K562 (cell line): ENCODE data around the gene GALNS. TPM values are rescaled to one million over a fixed set of nuclear protein-coding genes. Genes with fewer than 3 reads are reported as not detected.
A peak's percentile ranks its signal among the peaks of the same experiment; 100 is the strongest.

Source experiments
- CCNT2 ChIP-seq: IDR thresholded peaks from 2 replicates; pipeline ENCODE4 v1.6.1; 2011; ENCODE audit warnings: borderline replicate concordance, low read depth, mild to moderate bottlenecking, moderate library complexity, mixed read lengths, low read length; ENCODE audit not compliant: insufficient read length; ENCODE audit errors: extremely low read depth
- CGGBP1 ChIP-seq: fragments of 250-450 bp; sonication (Bioruptor Pico); IDR thresholded peaks from 2 replicates; pipeline ENCODE4 v1.9.0; 2021; ENCODE audit warnings: mild to moderate bottlenecking
- CHD1 ChIP-seq: fragments of 200-600 bp; sonication (generic); IDR thresholded peaks from one replicate; pipeline ENCODE4 v1.6.1; 2012; ENCODE audit warnings: mild to moderate bottlenecking, moderate library complexity, low read length, inconsistent platforms
- CTCFL ChIP-seq: IDR thresholded peaks from 2 replicates; pipeline ENCODE4 v1.6.1; 2011; ENCODE audit warnings: borderline replicate concordance, low read depth, mild to moderate bottlenecking, moderate library complexity, low read length; ENCODE audit not compliant: insufficient read depth, poor library complexity, severe bottlenecking
- GTF2E2 ChIP-seq: fragments of 200-800 bp; sonication (Bioruptor generic); IDR thresholded peaks from 2 replicates; pipeline ENCODE4 v1.6.1; 2016; ENCODE audit warnings: missing genetic modification characterization, missing compliant biosample characterization
- HDAC1 ChIP-seq, 2 experiments: fragments of 450-650 bp; IDR thresholded peaks; 2 replicates each; pipeline ENCODE4 v1.6.1; 2016 to 2017; ENCODE audit warnings: inconsistent platforms in 1 of 2, mild to moderate bottlenecking in 1 of 2, moderate library complexity in 1 of 2
- HDAC2 ChIP-seq: fragments of 450-650 bp; IDR thresholded peaks from 2 replicates; pipeline ENCODE4 v1.6.1; 2016; ENCODE audit warnings: mild to moderate bottlenecking
- KLF1 ChIP-seq: fragments of 450-650 bp; IDR thresholded peaks from 2 replicates; pipeline ENCODE4 v1.6.1; 2016; ENCODE audit warnings: missing genetic modification characterization, missing compliant biosample characterization
- KLF6 ChIP-seq: fragments of 250-450 bp; sonication (Bioruptor Pico); IDR thresholded peaks from 2 replicates; pipeline ENCODE4 v1.4.0; 2020; ENCODE audit warnings: mild to moderate bottlenecking, moderate library complexity, borderline replicate concordance
- PRDM10 ChIP-seq: fragments of 450-650 bp; IDR thresholded peaks from 2 replicates; pipeline ENCODE4 v1.6.1; 2018; ENCODE audit not compliant: partially characterized antibody
- RUNX1 ChIP-seq: sonication (generic); IDR thresholded peaks from 2 replicates; pipeline ENCODE4 v1.6.1; 2016; ENCODE audit warnings: antibody characterized with exemption, low read depth
- SLC30A9 ChIP-seq: fragments of 250-450 bp; sonication (Bioruptor Pico); IDR thresholded peaks from 2 replicates; pipeline ENCODE4 v1.8.0; 2022; ENCODE audit warnings: mild to moderate bottlenecking, moderate library complexity
- SMARCC2 ChIP-seq: fragments of 450-650 bp; IDR thresholded peaks from 2 replicates; pipeline ENCODE4 v1.6.1; 2017; ENCODE audit warnings: antibody characterized with exemption, moderate library complexity, mild to moderate bottlenecking, low read depth
- TCFL5 ChIP-seq: fragments of 250-450 bp; sonication (Bioruptor Pico); conservative IDR thresholded peaks from 2 replicates; pipeline ENCODE4 v1.6.1; 2021; ENCODE audit warnings: mild to moderate bottlenecking, moderate library complexity, matching md5 sums
- TEAD2 ChIP-seq: fragments of 450-650 bp; IDR thresholded peaks from 2 replicates; pipeline ENCODE4 v1.6.1; 2016; ENCODE audit warnings: missing genetic modification characterization, control low read depth, missing compliant biosample characterization
- ZFP36 ChIP-seq: fragments of 150-350 bp; IDR thresholded peaks from 2 replicates; pipeline ENCODE4 v1.6.1; 2018; ENCODE audit warnings: low read length, low read depth; ENCODE audit not compliant: partially characterized antibody
- ZNF12 ChIP-seq: sonication (generic); formaldehyde crosslinking; IDR thresholded peaks from 2 replicates; pipeline ENCODE4 v1.4.0; 2020; ENCODE audit warnings: mild to moderate bottlenecking, missing genetic modification reagents
- ZNF133 ChIP-seq: fragments of 250-450 bp; sonication (Bioruptor Pico); IDR thresholded peaks from 2 replicates; pipeline ENCODE4 v1.4.0; 2020; ENCODE audit warnings: mild to moderate bottlenecking
- ZNF23 ChIP-seq: fragments of 250-450 bp; sonication (Bioruptor Pico); IDR thresholded peaks from 2 replicates; pipeline ENCODE4 v1.4.0; 2020; ENCODE audit warnings: mild to moderate bottlenecking
- ZNF384 ChIP-seq: IDR thresholded peaks from 2 replicates; pipeline ENCODE4 v1.6.1; 2012; ENCODE audit warnings: low read depth, low read length, improper control_type of control experiment
- ZNF639 ChIP-seq, 2 experiments: fragments of 200-800 bp in 1 of 2; sonication (Bioruptor generic) in 1 of 2; sonication (generic) in 1 of 2; formaldehyde crosslinking in 1 of 2; IDR thresholded peaks in 1 of 2; conservative IDR thresholded peaks in 1 of 2; 2 replicates each; pipeline versions ENCODE4 v1.5.0 to v1.6.1; 2016 to 2020; ENCODE audit warnings: missing compliant biosample characterization in 1 of 2, missing genetic modification characterization in 1 of 2, missing genetic modification reagents in 1 of 2
- polyA plus RNA-seq, 8 experiments: library from polyadenylated mRNA; depleted of rRNA in 4 of 8; stranded (reverse) in 5 of 8; unstranded in 3 of 8; fragments of >200 nt; fragmentation: Nextera tagmentation in 2 of 8; fragmentation: Illumina TruSeq in 1 of 8; extraction: Ambion mirVana in 2 of 8; extraction: Trizol in 1 of 8; gene quantifications; 2 replicates each; pipeline versions ENCODE4 v1.2.1 to v1.2.3, GENCODE V29; 2011 to 2014; ENCODE audit warnings: inconsistent platforms in 1 of 8, missing spikeins in 1 of 8
- total RNA-seq, 7 experiments: library from RNA; depleted of rRNA in 6 of 7; stranded (reverse); fragments of >200 nt in 6 of 7; fragmentation: Illumina TruSeq in 2 of 7; extraction: Trizol in 2 of 7; gene quantifications; 2 replicates each; pipeline versions ENCODE4 v1.2.1 to v1.2.3, GENCODE V29; 2011 to 2021; ENCODE audit warnings: low replicate concordance in 1 of 7

GALNS gene
- total and polyA plus RNA-seq, 9 of the 15 experiments (the other 6 are each of a cell fraction or from before 2014, with no cell fraction given): 0.38 to 13.2 (median 4.3) TPM

GRCh38 chr16:88773812-88774291 lies 82.9 kb downstream of the GALNS start (continued):
- TF ChIP-seq ZNF384 (0 out of 2 replicates have a peak, but pooled peaks have one; percentile 3), ZNF133 (no peak), PRDM10 (peak; percentile 85), ZNF12 (no peak), SMARCC2 (peak; percentile 84), KLF1 (tag) (peak; percentile 87), CCNT2 (peak; percentile 96), CTCFL (no peak), CHD1 (peak; percentile 89), HDAC2 (peak; percentile 98), ZNF23 (CRISPR knock-in tag) (no peak), SLC30A9 (CRISPR knock-in tag) (no peak), ZFP36 (no peak), ZNF639 (CRISPR knock-in tag; conservative IDR thresholded peaks at IDR 0.05 in 1 of 2, IDR thresholded peaks at IDR 0.05 in 1 of 2) (no peak; a peak in 1 of 4 replicates), CGGBP1 (CRISPR knock-in tag) (0 out of 2 replicates have a peak, but pooled peaks have one; percentile 18), GTF2E2 (no peak), KLF6 (CRISPR knock-in tag) (peak; percentile 73; the same call in 1 of the 2 replicates), HDAC1 (IDR thresholded peaks at IDR 0.05) (peak in 1 of 2 experiments; percentile 93; a peak in 2 of 4 replicates), TEAD2 (tag) (no peak), TCFL5 (CRISPR knock-in tag) (no peak), RUNX1 (0 out of 2 replicates have a peak, but pooled peaks have one; percentile 70)
